HG03108 (cell line): ENCODE data around the gene EOGT.

ENCODE experiments used
- ATAC-seq: cut with Tn5 transposase; IDR thresholded peaks from one replicate; pipeline ENCODE4 v1.9.1; 2021; ENCODE audit warnings: moderate library complexity; ENCODE audit not compliant: unreplicated experiment

EOGT gene

DNA sequence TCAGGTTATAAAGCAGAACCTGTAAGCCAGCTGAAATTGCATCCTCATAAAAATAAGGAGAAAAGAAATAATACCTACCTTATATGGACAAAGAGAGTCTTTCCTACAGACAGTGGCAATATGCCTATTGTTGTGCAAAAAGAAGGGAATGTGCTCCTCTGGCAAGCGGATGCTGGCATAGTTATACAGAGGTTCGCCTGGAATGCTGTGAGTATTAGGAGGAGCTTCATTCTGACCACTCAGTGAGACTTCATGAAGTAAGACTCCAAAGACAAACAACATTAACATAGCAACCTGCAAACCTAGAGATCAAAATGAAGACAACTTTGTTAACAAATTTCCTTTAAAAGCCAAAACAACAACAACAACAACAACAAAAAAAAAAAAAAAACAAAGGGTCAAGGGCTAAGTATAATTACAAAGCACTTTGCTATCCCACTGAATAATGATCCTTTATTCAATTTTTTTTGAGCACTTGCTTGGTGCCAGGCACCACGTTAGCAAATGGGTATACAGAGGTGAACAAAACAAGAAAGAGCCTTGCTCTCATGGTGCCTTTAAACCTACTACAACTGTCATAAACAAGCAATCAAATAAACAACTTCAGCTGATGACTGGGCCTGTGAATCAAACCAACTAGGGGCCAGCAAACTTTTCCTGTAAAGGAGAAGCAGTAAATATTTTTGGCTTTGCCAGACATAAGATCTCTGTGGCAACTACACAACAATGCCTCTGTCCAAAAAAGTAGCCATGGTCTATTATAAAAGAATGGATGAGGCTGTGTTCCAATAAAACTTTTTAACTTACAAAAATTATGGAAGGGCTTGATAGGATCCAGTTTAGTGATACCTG lies 3.7 kb downstream of the EOGT start:
- ATAC-seq, result no peak

DNA sequence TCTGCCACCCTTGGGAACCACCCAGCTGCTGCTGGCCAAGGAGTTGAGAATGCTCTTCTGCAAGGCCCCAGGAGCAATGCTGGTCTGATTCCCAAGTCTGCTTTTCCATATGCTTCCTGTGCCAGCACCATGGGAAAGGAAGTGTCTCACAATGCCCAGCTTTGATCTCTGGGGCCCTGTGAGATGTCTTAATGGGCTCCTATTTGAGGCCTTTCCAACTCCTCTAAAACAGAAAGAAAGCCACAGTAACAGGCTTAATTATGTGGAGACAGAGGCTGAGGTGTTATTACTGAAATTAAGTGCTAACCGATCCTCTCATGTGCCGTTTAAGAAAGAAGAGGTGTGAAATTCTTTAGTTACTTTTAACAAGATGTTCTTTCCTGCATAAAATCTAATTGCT lies 4.5 kb downstream of the EOGT start:
- no peak for ATAC-seq

DNA sequence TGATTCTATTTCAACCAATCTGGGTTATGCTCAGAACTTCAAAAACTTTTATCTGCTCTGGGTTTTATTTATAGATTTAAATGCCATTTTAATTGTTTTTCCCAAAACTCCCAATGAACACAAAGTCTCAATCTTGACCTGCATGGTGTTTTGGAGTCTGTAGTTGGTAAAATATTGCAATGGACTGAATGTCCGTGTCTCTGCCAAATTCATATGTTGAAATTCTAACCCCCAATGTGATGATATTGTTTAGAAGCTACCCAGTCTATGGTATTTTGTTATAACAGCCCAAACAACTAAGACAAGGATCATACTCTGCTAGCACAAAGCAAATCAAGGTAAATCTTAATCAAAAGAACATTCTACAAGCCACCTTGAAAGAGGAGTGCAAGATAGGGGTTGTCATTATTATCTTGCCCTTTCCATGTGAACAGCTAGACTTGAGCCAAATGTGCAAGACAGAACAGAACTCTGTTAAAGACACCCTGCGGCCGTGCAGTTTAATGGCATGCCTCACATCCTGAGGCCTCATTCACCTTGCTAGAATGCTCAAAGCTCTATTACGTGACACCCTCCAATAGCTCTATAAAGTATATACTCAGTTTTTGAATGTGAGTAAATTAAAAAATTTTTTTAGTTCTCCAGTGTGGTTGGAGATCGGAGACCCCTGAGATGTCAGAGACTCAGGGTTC lies 7.5 kb downstream of the EOGT start:
- ATAC-seq, result no peak

DNA sequence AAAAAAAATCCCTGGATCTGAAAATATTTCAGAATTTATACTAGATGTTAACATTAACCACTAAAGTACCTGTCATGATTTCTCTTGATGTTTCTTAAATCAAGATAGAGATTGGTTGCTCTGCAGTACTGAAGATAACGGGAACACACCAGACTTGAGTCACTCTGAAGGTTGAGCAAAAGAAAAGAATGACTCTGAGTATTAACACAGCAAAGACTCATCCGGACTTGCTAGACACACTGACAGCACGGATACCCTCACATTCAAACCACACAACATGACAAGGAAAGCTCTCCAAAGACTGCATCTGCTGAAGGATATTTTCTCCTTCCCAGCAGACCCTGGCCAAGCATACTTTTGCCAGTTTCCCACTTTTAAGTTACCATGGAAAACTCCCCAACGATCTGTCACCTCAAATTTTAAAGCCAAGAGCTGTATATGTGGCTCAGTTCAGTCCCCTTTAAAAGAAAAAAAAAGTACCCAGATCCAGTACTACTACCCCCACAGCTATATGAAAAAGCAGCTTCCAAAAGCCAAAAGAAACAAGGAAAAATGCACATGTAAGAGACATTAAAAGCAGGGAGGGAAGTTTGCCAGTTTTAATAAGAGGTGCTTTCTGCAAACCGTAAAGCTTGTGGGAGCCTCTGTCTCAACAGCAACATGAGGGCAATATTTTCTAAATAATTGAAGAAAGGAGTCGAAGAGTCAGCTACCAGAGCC lies 8.3 kb downstream of the EOGT start:
- no peak for ATAC-seq

DNA sequence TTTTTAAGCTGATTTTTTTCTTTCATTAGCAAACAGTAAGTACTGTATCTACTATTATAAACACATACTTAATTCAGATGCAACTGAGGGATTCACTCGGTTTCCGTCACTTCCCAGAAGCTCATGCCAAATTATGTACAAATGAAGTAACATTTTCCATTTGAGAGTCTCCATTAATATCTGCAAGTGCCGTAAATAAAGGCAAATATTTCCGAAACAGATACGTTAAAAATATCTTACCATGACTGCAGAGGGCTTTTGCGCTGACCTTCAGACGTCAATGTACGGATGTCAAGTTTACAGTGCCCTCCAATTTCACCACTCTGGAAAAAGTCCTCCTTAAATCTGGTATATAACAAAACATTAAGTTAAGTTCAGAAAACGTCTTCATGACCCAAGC lies 9.3 kb downstream of the EOGT start:
- ATAC-seq, result no peak

DNA sequence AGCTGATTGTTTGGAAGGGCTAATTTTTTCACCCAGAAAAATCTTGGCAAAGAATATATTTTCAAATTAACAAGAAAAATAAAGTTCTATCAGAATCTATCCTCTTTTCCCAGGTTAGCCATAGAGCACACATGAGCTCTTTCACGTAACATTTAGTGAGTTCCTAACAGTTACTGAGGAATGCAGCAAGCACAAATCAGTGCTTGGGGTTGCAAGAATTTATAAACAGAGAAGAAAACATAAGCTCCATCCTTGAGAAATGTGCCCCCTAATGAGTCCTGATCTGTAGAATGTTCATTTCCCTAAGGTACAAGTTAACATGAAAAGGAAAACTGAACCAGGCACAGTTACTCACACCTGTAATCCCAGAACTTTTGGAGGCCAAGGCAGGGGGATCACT lies 13.9 kb downstream of the EOGT start:
- no peak for ATAC-seq

DNA sequence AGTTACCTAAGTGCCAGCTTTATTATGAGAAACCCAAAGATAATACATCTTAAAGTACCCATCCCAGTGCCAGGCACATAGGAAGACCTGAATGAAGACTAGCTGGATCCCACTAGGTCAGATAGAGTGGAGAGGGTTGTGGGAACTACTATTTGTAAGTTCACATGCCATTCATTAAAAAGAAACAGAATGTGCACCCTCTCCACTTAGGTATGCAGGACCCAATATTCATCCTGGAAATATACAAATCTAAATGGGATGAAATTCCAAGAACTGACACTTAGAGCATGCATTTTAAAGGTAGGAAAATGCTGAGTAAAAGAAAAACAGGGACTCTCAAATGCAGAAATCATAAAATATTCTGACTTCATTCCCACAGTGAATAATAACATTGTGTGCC lies 14.3 kb downstream of the EOGT start:
- ATAC-seq, result no peak

DNA sequence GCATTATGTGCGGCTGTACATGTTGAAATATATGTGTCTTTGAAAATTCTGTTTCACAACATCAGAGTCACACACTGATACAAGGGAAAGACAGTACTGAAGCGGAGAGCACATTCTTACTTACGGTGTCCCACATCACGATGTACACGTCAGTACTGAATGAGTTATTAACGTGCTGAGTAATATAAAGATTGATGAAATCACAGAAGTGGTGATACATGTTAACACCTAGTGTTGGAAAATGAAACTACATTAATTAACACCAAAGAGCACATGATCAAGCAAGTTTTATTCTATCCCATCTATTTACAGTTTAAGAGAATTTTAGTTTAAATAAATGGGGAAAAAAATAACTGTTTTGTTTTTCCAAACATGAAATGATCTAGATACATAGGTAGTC lies 15.6 kb downstream of the EOGT start:
- no peak for ATAC-seq

DNA sequence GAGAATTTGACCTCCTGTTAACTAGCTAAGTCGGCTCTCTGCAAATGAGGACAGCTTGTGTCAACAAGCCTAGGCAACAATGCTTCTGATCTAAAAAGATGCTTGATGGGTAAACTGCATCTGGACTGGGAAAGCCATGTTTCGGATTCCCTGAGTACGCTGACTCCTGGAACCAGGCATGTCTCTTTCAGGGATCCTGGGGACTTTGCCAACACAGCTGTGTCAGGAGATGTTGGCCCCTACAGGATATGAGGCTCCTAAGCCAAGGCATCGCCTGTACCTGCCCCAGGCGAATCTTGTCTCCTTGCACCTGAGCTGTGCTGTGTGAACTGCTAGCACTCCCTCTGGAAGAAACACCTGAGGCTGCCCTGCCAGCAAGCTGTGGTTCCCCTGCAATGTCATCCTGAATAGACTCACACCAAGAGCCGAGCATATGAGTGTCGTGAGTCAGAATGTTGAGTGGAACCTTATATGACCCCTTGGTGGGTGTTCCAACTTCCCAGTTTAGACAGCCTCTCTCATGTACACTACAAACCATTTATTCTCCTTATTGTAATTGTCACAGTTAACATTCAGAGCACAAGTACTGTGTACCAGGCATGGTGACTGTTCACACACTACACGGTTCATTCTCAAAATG lies 17.0 kb downstream of the EOGT start:
- no peak for ATAC-seq

DNA sequence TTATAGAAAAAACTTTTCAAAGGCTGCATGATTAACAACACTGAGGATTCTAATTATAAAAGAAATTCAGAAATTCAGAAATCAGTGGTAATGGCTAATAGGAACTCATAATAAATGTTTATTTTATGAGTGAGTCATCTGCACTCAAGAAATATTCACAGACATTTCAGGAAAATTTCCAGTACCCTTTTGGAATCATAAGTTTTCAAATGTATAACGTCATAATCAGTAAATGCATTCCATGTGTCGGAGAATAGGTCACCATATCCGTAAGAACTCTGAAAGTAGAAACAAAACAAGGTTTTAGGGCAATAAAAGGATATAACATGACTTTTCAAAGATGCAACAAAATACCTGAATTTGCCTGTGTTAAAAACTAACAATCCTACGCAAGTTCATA lies 24.7 kb downstream of the EOGT start:
- ATAC-seq, result no peak

DNA sequence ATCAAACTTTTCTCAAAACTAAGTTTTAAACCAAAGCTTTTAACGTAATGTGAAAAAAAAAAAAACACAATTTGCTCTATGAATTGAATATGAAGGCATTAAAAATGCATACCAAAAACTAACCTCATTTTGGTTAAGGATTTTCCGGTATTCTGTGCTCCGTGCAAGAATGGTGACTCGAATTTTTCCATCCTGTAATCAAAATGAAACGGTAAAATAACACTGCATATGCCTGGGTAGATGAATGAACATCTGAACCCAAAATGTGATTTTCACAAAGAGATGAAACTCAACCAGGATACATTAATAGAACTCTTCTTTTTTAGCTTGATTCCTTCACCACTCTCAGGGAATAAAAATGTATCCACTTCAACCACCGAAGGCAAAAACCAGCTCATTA lies 26.2 kb downstream of the EOGT start:
- ATAC-seq, result no peak

DNA sequence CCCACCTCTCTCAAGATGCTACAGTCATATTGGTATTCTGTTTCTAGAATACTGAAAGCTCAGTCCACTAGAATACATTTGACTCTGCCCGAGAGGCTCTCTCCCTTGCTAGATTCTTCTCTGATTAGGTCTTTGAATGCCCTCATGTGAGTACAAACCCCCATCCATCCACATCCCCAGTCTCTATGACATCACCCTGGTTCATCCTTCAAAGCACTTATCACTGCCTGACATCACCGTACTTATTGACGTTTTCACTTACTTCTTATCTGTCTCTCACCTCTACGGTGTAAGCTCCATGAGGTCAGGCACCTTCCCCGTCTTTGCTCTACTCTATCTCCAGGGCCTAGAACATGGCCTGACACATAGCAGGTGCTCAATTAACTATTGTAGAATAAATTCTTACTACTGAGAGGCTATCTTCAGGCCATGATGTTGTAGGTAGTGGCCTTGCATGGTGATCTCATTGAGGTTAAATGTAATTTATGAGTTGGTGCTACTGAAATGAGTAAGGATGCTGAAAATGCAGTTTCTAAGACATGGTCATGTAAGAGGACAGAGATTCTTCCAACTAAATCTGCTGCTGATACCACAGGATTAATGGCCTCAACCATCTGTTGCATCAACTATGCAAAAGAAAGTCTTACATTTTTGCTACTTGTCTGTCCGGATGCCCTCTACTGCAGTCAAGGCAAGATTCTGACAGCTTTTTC lies 26.8 kb downstream of the EOGT start:
- ATAC-seq, result no peak

DNA sequence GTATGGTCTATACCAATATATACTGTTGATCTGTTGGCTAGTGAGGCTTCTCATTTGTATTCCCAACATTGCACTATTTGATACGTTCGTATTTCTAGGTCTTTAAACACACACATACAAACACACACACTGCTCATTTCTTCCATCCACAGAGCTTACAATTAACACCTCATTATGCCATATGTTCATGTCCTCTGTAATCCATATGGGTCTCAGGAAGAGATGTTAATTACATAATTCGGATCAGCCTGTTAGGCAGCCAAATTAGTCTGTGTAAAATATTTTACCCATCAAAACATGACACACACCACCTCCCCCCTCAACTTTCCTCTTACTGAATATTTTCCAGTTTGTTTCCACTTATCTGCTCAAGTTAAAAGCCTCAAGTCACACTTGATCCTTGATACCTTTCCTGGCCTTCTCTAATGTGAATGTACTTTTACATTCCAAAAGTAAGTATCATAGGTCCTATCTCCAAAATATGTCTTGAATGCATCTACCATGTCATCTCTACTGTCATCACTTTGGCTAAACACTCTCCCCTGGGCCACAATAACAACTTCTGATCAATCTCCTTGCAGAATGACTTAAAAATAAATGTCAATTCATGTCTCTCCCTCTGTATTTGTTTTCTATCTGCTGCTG lies 28.2 kb downstream of the EOGT start:
- no peak for ATAC-seq

DNA sequence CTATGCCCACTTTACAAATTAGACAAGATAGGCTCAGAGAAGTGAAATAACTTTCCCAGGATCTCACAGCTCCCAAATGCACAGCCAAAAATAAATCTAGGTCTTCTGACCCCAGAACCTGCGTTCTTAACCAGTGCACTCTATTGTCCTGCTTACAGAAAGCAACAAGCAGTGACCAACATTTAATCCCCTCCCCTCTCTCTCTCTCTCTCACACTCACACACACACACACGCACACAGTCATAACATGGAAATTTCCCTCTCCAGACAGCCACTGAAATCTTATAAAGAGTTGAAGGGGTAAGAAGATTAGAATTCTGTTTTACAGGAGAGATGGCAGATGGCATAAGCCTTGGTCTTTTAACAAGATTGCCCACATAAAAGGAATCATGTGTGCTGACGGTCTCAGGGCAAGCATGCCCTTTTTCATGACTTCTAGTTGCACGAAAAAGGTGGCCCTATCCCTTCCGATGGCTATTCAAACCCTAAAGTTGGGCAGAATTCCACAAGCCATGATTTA lies 29.4 kb downstream of the EOGT start:
- no peak for ATAC-seq

DNA sequence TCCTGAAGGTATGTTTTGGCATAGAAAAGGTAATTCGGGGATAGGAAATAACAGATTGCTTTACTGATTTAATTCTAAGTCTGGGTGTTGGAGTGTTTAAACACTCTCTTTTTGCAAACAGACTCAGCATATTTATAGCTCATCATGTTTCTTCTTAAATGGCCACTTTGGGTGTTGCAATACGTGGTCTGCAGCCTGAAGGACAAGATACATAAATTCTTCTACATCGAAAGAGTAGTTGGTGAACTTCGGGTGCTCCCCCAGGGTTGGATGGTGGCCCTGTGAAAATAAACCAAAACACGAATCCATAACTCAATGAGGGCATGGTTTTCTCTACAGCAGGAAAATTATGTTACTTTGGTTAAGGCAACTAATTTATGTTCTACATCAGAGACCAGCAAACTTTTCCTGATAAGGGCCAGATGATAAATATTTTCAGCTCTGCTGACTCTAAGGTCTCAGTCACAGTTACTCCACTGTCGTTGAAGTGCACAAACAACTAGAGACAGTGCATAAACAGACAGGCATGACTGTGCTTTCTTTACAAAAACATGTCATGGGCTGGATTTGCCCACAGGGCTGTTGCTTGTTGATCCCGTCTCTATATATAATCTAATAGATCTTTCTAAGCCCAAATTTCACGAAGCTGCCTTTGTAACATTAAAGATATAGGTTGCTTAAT lies 35.9 kb downstream of the EOGT start:
- ATAC-seq, result no peak

DNA sequence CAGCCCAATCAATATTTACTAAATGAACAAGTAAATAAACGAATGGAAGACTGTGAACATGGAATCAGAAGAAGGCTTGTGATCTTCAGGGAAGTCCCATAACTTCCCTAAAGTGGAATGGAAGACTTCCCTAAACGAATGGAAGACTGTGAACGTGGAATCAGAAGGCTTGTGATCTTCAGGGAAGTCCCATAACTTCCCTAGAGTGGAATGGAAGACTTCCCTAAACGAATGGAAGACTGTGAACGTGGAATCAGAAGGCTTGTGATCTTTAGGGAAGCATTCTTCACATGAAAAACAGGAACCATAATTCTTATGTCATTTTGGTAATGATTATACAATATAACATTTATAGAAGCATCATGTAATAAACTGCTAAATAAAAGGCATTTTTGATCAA lies 38.8 kb downstream of the EOGT start:
- ATAC-seq, result no peak

DNA sequence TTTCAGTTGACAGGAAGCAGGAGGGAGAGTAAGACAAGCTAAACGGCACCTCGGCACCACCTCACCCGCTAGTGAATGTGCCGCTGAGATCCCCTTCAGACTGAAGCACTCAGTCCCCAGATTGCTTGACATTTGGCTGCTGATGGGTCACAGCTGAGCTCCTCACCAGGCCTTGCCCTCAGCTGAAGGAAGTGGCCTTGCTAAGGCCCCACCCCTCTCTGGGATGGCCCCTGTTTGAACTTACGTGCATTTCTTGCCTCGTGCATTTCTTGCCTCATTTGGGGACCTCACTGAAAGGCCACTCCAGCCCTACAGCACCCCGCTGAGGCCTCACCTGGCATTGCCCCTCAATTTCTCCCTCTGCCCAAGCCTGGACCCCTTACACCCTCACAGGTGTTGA lies 39.8 kb downstream of the EOGT start:
- ATAC-seq, result no peak

DNA sequence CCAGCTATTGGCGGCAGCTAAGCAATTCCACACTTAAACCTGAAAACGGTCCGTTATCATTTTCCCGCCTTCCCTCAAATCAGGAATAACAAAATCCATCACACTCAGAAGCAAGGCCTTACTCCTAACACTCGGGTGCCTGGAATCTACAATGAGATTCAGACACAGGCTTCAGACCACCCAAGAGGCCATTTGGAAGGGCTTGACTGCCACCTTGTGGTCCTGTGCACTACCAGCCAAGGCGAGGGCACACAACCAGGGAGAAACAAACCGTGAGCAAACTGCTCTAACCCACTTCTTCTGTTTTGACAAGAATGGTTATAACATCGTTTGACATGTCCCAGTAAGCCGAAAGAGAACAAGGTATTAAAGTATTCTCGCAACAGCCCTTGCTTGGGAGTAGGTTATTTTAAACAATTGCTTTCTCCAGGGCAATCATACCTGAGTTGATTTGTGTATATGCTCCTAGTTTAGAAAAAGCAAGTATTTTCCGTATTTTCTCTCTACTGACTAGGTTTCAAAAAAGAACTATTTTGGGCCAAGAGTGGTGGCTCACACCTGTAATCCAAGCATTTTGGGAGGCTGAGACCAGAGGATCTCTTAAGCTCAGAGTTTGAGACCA lies 41.0 kb downstream of the EOGT start:
- no peak for ATAC-seq

DNA sequence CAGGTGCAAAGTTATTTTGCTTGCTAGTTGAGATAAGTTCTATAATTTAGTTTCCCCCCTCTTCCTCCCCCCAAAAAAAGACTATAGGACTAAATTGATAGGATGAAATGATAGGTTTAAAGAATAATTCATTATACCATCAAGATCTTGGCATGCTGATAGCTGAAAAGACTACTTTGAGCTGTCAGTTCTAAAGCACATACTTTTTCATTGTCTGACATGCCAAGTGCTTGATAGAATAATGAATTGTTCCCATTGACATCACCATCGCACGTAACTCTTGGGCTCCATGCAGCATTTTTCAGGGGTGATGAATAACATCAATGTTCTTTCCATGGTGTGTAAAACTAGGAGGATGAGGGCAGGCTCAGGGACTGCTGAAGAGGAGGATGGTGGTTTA lies 48.8 kb downstream of the EOGT start:
- ATAC-seq, result no peak
